HCT116 (cell line): Measurements from ENCODE around the gene EPGN.

Experiments
- CBX3 ChIP-seq: IDR thresholded peaks from 2 replicates; pipeline ENCODE4 v1.6.1; 2012; ENCODE audit warnings: low read depth
- CTCF ChIP-seq, 3 experiments: fragments of 200-600 bp in 1 of 3; sonication (generic) in 1 of 3; IDR thresholded peaks in 2 of 3; conservative IDR thresholded peaks in 1 of 3; 2 replicates each; pipeline ENCODE4 v1.5.1; 2012 to 2017; ENCODE audit warnings: low read depth in 2 of 3, low read length in 2 of 3, antibody characterized with exemption in 1 of 3, borderline replicate concordance in 1 of 3, control low read depth in 1 of 3, mild to moderate bottlenecking in 1 of 3, mixed read lengths in 1 of 3, mixed run types in 1 of 3, moderate library complexity in 1 of 3; ENCODE audit not compliant: insufficient read depth in 1 of 3
- POLR2A ChIP-seq: IDR thresholded peaks from 2 replicates; pipeline ENCODE4 v1.7.0; 2011; ENCODE audit warnings: borderline replicate concordance; ENCODE audit not compliant: insufficient read depth, insufficient read length; ENCODE audit errors: extremely low read depth
- POLR2AphosphoS5 ChIP-seq: IDR thresholded peaks from 2 replicates; pipeline ENCODE4 v1.6.1; 2011; ENCODE audit warnings: mild to moderate bottlenecking, low read depth, low read length, moderate library complexity
- REST ChIP-seq: IDR thresholded peaks from 2 replicates; pipeline ENCODE4 v1.6.1; 2012; ENCODE audit warnings: low read depth

GRCh38 chr4:74314329-74314728 lies 6.1 kb downstream of the EPGN start:
- TF ChIP-seq CTCF (IDR thresholded peaks at IDR 0.05 in 2 of 3, conservative IDR thresholded peaks at IDR 0.05 in 1 of 3; ENCODE audit: borderline replicate concordance in 1 of 3, insufficient read depth in 1 of 3, low read depth in 2 of 3, low read length in 2 of 3) (no peak), POLR2A (no peak), POLR2AphosphoS5 (no peak), REST (no peak), CBX3 (no peak)
